Measurements from ENCODE around the gene RASEF. TPM values are rescaled to one million over a fixed set of nuclear protein-coding genes. Genes with fewer than 3 reads are reported as not detected.
A peak's percentile ranks its signal among the peaks of the same experiment; 100 is the strongest.
"Not testable (repeated sequence)": the region's sequence is repeated elsewhere in the genome, so short reads cannot be mapped to it uniquely, and the experiment has no call there.

The RASEF gene
- total and polyA plus RNA-seq, 4 donors: 0.74 to 3.3 (median 2.1) TPM

- not testable (repeated sequence) for H3K9me3 ChIP-seq (ENCODE audit: control insufficient read depth, insufficient read depth, low read length); DNase-seq (ENCODE audit: low read depth in 4 of 6, low spot score in 6 of 6); H3K27me3 ChIP-seq (ENCODE audit: control insufficient read depth, insufficient read depth, low read length); H3K4me1 ChIP-seq (ENCODE audit: control insufficient read depth, insufficient read depth, low read length); H3K4me3 ChIP-seq (ENCODE audit: low read depth, low read length); H3K27ac ChIP-seq (ENCODE audit: low read depth, low read length); H3K36me3 ChIP-seq (ENCODE audit: control insufficient read depth, insufficient read depth, low read length)
- 93% methylated on average over 4 of the region's 7 CpGs for WGBS (ENCODE audit: insufficient coverage)
Observed at GRCh38 chr9:83075932-83076331, 13.0 kb upstream of the RASEF start.

- DNase-seq (ENCODE audit: low read depth in 4 of 6, low spot score in 6 of 6); H3K9me3 ChIP-seq (ENCODE audit: control insufficient read depth, insufficient read depth, low read length); H3K4me1 ChIP-seq (ENCODE audit: control insufficient read depth, insufficient read depth, low read length); H3K4me3 ChIP-seq (ENCODE audit: low read depth, low read length); H3K27ac ChIP-seq (ENCODE audit: low read depth, low read length); H3K27me3 ChIP-seq (ENCODE audit: control insufficient read depth, insufficient read depth, low read length); H3K36me3 ChIP-seq (ENCODE audit: control insufficient read depth, insufficient read depth, low read length): not testable (repeated sequence)
Observed at GRCh38 chr9:83072498-83072897, 9.6 kb upstream of the RASEF start.

- Histone ChIP-seq H3K9me3 (ENCODE audit: control insufficient read depth, insufficient read depth, low read length) (no peaks in the 10 kb centered on the region), H3K4me1 (ENCODE audit: control insufficient read depth, insufficient read depth, low read length) (no peaks in the 10 kb centered on the region), H3K4me3 (ENCODE audit: low read depth, low read length) (no peak overlapping the region), H3K36me3 (ENCODE audit: control insufficient read depth, insufficient read depth, low read length) (no peaks in the 10 kb centered on the region), H3K27ac (ENCODE audit: low read depth, low read length) (no peak overlapping the region), H3K27me3 (ENCODE audit: control insufficient read depth, insufficient read depth, low read length) (no peaks in the 10 kb centered on the region)
- no CpG with 5 or more reads among the region's 2 CpGs for WGBS (ENCODE audit: insufficient coverage)
- no peak for DNase-seq (ENCODE audit: low read depth in 4 of 6, low spot score in 6 of 6)
Observed at GRCh38 chr9:83071626-83072025, 8.7 kb upstream of the RASEF start.

GRCh38 chr9:83070261-83070660, 7.3 kb upstream of the RASEF start:
- no peak overlapping the region for H3K27ac ChIP-seq (ENCODE audit: low read depth, low read length)
- no peak for DNase-seq (ENCODE audit: low read depth in 4 of 6, low spot score in 6 of 6)
- no peaks in the 10 kb centered on the region for H3K9me3 ChIP-seq (ENCODE audit: control insufficient read depth, insufficient read depth, low read length)

GRCh38 chr9:83069651-83070050, 6.7 kb upstream of the RASEF start:
- Histone ChIP-seq H3K9me3 (ENCODE audit: control insufficient read depth, insufficient read depth, low read length) (no peaks in the 10 kb centered on the region), H3K27me3 (ENCODE audit: control insufficient read depth, insufficient read depth, low read length) (peaks cover 4% of the 10 kb centered on the region), H3K4me1 (ENCODE audit: control insufficient read depth, insufficient read depth, low read length) (no peaks in the 10 kb centered on the region), H3K36me3 (ENCODE audit: control insufficient read depth, insufficient read depth, low read length) (no peaks in the 10 kb centered on the region), H3K4me3 (ENCODE audit: low read depth, low read length) (no peak overlapping the region), H3K27ac (ENCODE audit: low read depth, low read length) (no peak overlapping the region)
- DNase-seq (ENCODE audit: low read depth in 4 of 6, low spot score in 6 of 6): no peak
- no CpG with 5 or more reads among the region's 1 CpG for WGBS (ENCODE audit: insufficient coverage)

More at GRCh38 chr9:83070261-83070660, 7.3 kb upstream of the RASEF start:
- Histone ChIP-seq H3K4me1 (ENCODE audit: control insufficient read depth, insufficient read depth, low read length) (no peaks in the 10 kb centered on the region), H3K4me3 (ENCODE audit: low read depth, low read length) (no peak overlapping the region), H3K36me3 (ENCODE audit: control insufficient read depth, insufficient read depth, low read length) (no peaks in the 10 kb centered on the region), H3K27me3 (ENCODE audit: control insufficient read depth, insufficient read depth, low read length) (peaks cover 2% of the 10 kb centered on the region)

- Histone ChIP-seq H3K9me3 (ENCODE audit: control insufficient read depth, insufficient read depth, low read length) (no peaks in the 10 kb centered on the region), H3K4me3 (ENCODE audit: low read depth, low read length) (no peak overlapping the region), H3K36me3 (ENCODE audit: control insufficient read depth, insufficient read depth, low read length) (no peaks in the 10 kb centered on the region), H3K27me3 (ENCODE audit: control insufficient read depth, insufficient read depth, low read length) (peaks cover 11% of the 10 kb centered on the region), H3K4me1 (ENCODE audit: control insufficient read depth, insufficient read depth, low read length) (no peaks in the 10 kb centered on the region), H3K27ac (ENCODE audit: low read depth, low read length) (no peak overlapping the region)
- WGBS (ENCODE audit: insufficient coverage): 100% methylated on average over 1 of the region's 1 CpG
- no peak for DNase-seq (ENCODE audit: low read depth in 4 of 6, low spot score in 6 of 6)
Observed at GRCh38 chr9:83068414-83068813, 5.5 kb upstream of the RASEF start.

- WGBS (ENCODE audit: insufficient coverage): no CpG with 5 or more reads among the region's 2 CpGs
- Histone ChIP-seq H3K4me1 (ENCODE audit: control insufficient read depth, insufficient read depth, low read length) (peaks cover 7% of the 10 kb centered on the region), H3K36me3 (ENCODE audit: control insufficient read depth, insufficient read depth, low read length) (no peaks in the 10 kb centered on the region), H3K4me3 (ENCODE audit: low read depth, low read length) (no peak overlapping the region), H3K27ac (ENCODE audit: low read depth, low read length) (no peak overlapping the region), H3K27me3 (ENCODE audit: control insufficient read depth, insufficient read depth, low read length) (peaks cover 20% of the 10 kb centered on the region), H3K9me3 (ENCODE audit: control insufficient read depth, insufficient read depth, low read length) (no peaks in the 10 kb centered on the region)
- no peak for DNase-seq (ENCODE audit: low read depth in 4 of 6, low spot score in 6 of 6)
Observed at GRCh38 chr9:83067579-83067978, 4.6 kb upstream of the RASEF start.

GRCh38 chr9:83066771-83067170, 3.8 kb upstream of the RASEF start:
- 100% methylated on average over 1 of the region's 5 CpGs for WGBS (ENCODE audit: insufficient coverage)
- DNase-seq (ENCODE audit: low read depth in 4 of 6, low spot score in 6 of 6): no peak

GRCh38 chr9:83065233-83065632, 2.3 kb upstream of the RASEF start:
- no peak overlapping the region for H3K4me3 ChIP-seq (ENCODE audit: low read depth, low read length)
- peaks cover 43% of the 10 kb centered on the region for H3K27me3 ChIP-seq (ENCODE audit: control insufficient read depth, insufficient read depth, low read length)
- DNase-seq (ENCODE audit: low read depth in 4 of 6, low spot score in 6 of 6): no peak
- no peaks in the 10 kb centered on the region for H3K9me3 ChIP-seq (ENCODE audit: control insufficient read depth, insufficient read depth, low read length)
- H3K4me1 ChIP-seq (ENCODE audit: control insufficient read depth, insufficient read depth, low read length): peaks cover 15% of the 10 kb centered on the region
- 87% methylated on average over 1 of the region's 1 CpG for WGBS (ENCODE audit: insufficient coverage)
- no peak overlapping the region for H3K27ac ChIP-seq (ENCODE audit: low read depth, low read length)
- H3K36me3 ChIP-seq (ENCODE audit: control insufficient read depth, insufficient read depth, low read length): no peaks in the 10 kb centered on the region

More at GRCh38 chr9:83066771-83067170, 3.8 kb upstream of the RASEF start:
- H3K4me1 ChIP-seq (ENCODE audit: control insufficient read depth, insufficient read depth, low read length): peaks cover 15% of the 10 kb centered on the region
- H3K36me3 ChIP-seq (ENCODE audit: control insufficient read depth, insufficient read depth, low read length): no peaks in the 10 kb centered on the region
- H3K9me3 ChIP-seq (ENCODE audit: control insufficient read depth, insufficient read depth, low read length): no peaks in the 10 kb centered on the region
- peaks cover 28% of the 10 kb centered on the region for H3K27me3 ChIP-seq (ENCODE audit: control insufficient read depth, insufficient read depth, low read length)
- H3K4me3 ChIP-seq (ENCODE audit: low read depth, low read length): no peak overlapping the region
- no peak overlapping the region for H3K27ac ChIP-seq (ENCODE audit: low read depth, low read length)

- Histone ChIP-seq H3K4me3 (ENCODE audit: low read depth, low read length) (peak overlapping the region; percentile 41), H3K9me3 (ENCODE audit: control insufficient read depth, insufficient read depth, low read length) (no peaks in the 10 kb centered on the region), H3K27me3 (ENCODE audit: control insufficient read depth, insufficient read depth, low read length) (peaks cover 43% of the 10 kb centered on the region), H3K27ac (ENCODE audit: low read depth, low read length) (peak overlapping the region; percentile 44), H3K36me3 (ENCODE audit: control insufficient read depth, insufficient read depth, low read length) (no peaks in the 10 kb centered on the region), H3K4me1 (ENCODE audit: control insufficient read depth, insufficient read depth, low read length) (peaks cover 15% of the 10 kb centered on the region)
- 1% methylated on average over 47 of the region's 53 CpGs for WGBS (ENCODE audit: insufficient coverage)
- peak in 2 of 6 donors; percentile 42 to 55 for DNase-seq (ENCODE audit: low read depth in 4 of 6, low spot score in 6 of 6)
Observed at GRCh38 chr9:83061990-83062650, 822 bp downstream of the RASEF start.

Data from spinal cord (tissue), 10 donors.